LNCaP clone FGC (cell line): ENCODE measurements around the gene SMU1.
A peak's percentile ranks its signal among the peaks of the same experiment; 100 is the strongest.

Source experiments
- DNase-seq: peaks from one replicate; pipeline ENCODE4 v3.0.0-alpha.2; 2011; ENCODE audit warnings: low read depth
- H3K4me3 ChIP-seq: 2 replicates; pipeline ENCODE4 v1.5.1; 2011; ENCODE audit warnings: mild to moderate bottlenecking, low read depth, low read length, control low read depth
- CTCF ChIP-seq: IDR thresholded peaks from 2 replicates; pipeline ENCODE4 v1.5.1; 2012; ENCODE audit warnings: mild to moderate bottlenecking; ENCODE audit not compliant: control insufficient read depth, insufficient read depth; ENCODE audit errors: extremely low read depth

Gene SMU1

GRCh38 chr9:33041432-33042188 lies 34.9 kb downstream of the SMU1 start:
- no peak for DNase-seq
- H3K4me3 ChIP-seq, result no peak overlapping the region
- no peak for TF ChIP-seq CTCF

DNA sequence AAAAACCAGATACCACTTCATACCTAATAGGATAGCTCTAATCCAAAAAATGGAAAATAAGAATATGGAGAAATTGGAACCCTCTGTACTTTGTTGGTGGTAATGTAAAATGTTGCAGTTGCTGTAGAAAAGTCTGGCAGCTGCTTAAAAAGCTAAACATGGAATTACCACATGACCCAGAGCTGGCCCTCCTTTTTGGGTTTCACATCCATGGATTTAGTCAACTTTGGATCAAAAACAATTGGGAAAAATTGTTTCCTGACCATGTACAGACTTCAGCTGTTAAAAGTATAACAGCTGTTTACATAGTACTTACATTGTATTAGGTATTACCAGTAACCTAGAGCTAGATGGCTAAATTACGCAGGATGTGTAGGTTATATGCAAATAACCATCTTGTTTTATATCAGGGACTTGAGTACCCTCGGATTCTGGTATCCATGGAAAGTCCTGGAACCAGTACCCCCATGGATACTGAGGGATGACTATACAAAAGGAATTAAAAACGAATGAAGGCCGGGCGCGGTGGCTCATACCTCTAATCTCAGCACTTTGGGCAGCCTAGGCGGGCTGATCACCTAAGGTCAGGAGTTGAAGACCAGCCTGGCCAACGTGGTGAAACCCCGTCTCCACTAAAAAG lies 35.6 kb downstream of the SMU1 start:
- TF ChIP-seq CTCF, result no peak
- no peak for DNase-seq
- H3K4me3 ChIP-seq, result no peak overlapping the region

- DNase-seq, result no peak
- no peak overlapping the region for H3K4me3 ChIP-seq
- no peak for TF ChIP-seq CTCF
These were observed 43.6 kb downstream of the SMU1 start for GRCh38 chr9:33032865-33033264.

DNA sequence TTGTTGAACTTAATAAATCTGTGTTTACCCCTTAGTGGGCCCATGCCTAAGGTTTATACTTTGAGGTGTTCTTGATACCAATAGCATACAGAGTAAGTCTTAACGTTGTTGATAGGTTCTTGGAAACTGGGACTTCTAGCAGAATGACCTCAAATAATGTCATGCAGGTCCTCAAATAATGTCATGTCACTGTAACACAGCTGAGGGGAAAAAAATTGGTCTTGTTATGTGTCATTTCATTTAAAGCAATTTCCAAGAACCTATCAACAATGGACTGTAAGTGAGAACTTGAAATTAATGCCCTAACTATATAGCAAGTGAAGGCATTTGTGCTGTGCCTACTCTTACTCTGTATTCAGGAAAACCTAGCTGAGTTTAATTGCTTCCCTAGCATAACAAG lies 44.2 kb downstream of the SMU1 start:
- DNase-seq, result no peak
- no peak overlapping the region for H3K4me3 ChIP-seq
- TF ChIP-seq CTCF, result no peak

DNA sequence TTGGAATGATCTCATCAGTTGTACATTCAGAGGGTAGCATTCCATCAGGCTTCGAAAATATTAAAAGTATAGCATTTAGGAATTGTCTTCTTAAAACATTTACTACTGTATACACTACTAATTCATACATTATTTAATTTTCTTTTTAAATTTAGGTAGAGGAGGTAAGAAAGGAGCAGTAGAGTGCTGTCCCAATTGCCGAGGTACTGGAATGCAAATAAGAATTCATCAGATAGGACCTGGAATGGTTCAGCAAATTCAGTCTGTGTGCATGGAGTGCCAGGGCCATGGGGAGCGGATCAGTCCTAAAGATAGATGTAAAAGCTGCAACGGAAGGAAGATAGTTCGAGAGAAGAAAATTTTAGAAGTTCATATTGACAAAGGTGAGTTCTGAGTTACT lies 46.2 kb downstream of the SMU1 start:
- H3K4me3 ChIP-seq, result no peak overlapping the region
- no peak for TF ChIP-seq CTCF

DNA sequence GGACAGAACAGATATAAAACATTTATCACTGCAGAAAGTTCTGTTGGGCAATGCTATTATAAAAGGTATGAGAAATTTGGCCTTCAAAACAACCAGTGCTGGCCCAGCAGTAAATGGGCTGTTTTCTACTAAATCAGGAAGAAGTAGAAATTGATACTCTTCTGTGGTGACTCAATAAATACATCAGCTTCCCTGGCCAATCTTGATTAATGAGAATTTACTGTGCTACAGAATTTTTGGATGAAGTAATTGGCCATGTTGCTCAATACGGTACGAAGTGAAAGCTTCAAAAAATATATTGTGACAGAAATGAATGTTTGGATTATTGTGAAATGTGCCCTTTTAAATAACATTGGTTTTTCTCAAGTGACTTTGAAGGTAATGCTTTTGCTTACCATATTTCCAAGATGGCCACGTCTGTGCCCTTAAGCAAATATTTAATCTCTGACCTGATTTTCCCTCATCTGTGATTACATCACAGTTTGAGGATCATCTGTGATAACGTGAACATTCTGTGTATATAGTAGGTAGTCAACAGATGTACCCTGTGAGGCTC lies 47.2 kb downstream of the SMU1 start:
- DNase-seq, result peak; percentile 37
- TF ChIP-seq CTCF, result no peak
- no peak overlapping the region for H3K4me3 ChIP-seq

More for the DNA sequence above, 46.2 kb downstream of the SMU1 start:
- DNase-seq, result no peak
